Activated gamma-delta T cell treated with Interleukin-2 at 50 U/mL for 16 hours (primary cell): ENCODE measurements around the gene MEGF9.
"Not testable (repeated sequence)": the region's sequence is repeated elsewhere in the genome, so short reads cannot be mapped to it uniquely, and the experiment has no call there.

ENCODE experiments used
- DNase-seq: peaks from one replicate; pipeline ENCODE4 v3.0.0-alpha.2; 2020

MEGF9 gene

GRCh38 chr9:120654272-120654671, 60.0 kb downstream of the MEGF9 start:
- DNase-seq, result no peak

- DNase-seq, result no peak
These were observed 60.5 kb downstream of the MEGF9 start for GRCh38 chr9:120653762-120654161.

- DNase-seq, result no peak
These were observed 61.3 kb downstream of the MEGF9 start for GRCh38 chr9:120652934-120653333.

- no peak for DNase-seq
These were observed 63.9 kb downstream of the MEGF9 start for GRCh38 chr9:120650352-120650751.

- DNase-seq, result no peak
These were observed 65.6 kb downstream of the MEGF9 start for GRCh38 chr9:120648581-120649197.

- DNase-seq, result no peak
These were observed 67.3 kb downstream of the MEGF9 start for GRCh38 chr9:120646948-120647347.

GRCh38 chr9:120645760-120646159, 68.5 kb downstream of the MEGF9 start:
- no peak for DNase-seq

- DNase-seq, result no peak
These were observed 71.2 kb downstream of the MEGF9 start for GRCh38 chr9:120643061-120643460.

GRCh38 chr9:120642129-120642770, 72.0 kb downstream of the MEGF9 start:
- no peak for DNase-seq

GRCh38 chr9:120640874-120641273, 73.4 kb downstream of the MEGF9 start:
- not testable (repeated sequence) for DNase-seq

- DNase-seq, result no peak
These were observed 73.9 kb downstream of the MEGF9 start for GRCh38 chr9:120640380-120640779.

- no peak for DNase-seq
These were observed 76.4 kb downstream of the MEGF9 start for GRCh38 chr9:120637919-120638318.

GRCh38 chr9:120636194-120636957, 77.9 kb downstream of the MEGF9 start:
- DNase-seq, result no peak

- DNase-seq, result no peak
These were observed 79.3 kb downstream of the MEGF9 start for GRCh38 chr9:120635011-120635410.

- DNase-seq, result no peak
These were observed 83.9 kb downstream of the MEGF9 start for GRCh38 chr9:120630333-120630732.

- DNase-seq, result not testable (repeated sequence)
These were observed 85.3 kb downstream of the MEGF9 start for GRCh38 chr9:120628925-120629497.

- DNase-seq, result no peak
These were observed 85.9 kb downstream of the MEGF9 start for GRCh38 chr9:120628207-120628924.

GRCh38 chr9:120627073-120627472, 87.2 kb downstream of the MEGF9 start:
- DNase-seq, result no peak

- DNase-seq, result no peak
These were observed 87.8 kb downstream of the MEGF9 start for GRCh38 chr9:120626512-120626911.

- DNase-seq, result no peak
These were observed 89.0 kb downstream of the MEGF9 start for GRCh38 chr9:120625222-120625621.

- DNase-seq, result no peak
These were observed 91.5 kb downstream of the MEGF9 start for GRCh38 chr9:120622790-120623189.

- no peak for DNase-seq
These were observed 92.3 kb downstream of the MEGF9 start for GRCh38 chr9:120621941-120622340.
